ENCODE data around the gene ATP10B.
"Not testable (repeated sequence)": the region's sequence is repeated elsewhere in the genome, so short reads cannot be mapped to it uniquely, and the experiment has no call there.

ATP10B gene

GRCh38 chr5:160824301-160825001 is 27.6 kb downstream of the ATP10B start:
- DNase-seq = no peak

DNA sequence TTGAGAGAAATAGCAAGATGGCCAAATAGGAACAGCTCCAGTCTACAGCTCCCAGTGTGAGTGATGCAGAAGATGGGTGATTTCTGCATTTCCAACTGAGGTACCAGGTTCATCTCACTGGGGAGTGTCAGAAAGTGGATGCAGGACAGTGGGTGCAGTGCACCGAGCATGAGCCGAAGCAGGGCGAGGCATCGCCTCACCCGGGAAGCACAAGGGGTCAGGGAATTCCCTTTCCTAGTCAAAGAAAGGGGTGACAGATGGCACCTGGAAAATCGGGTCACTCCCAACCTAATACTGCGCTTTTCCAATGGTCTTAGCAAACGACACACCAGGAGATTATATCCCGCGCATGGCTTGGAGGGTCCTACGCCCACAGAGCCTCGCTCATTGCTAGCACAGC is 39.0 kb downstream of the ATP10B start:
- not testable (repeated sequence) for DNase-seq

- DNase-seq = no peak
Measured at GRCh38 chr5:160805376-160805775, 46.6 kb downstream of the ATP10B start.

DNA sequence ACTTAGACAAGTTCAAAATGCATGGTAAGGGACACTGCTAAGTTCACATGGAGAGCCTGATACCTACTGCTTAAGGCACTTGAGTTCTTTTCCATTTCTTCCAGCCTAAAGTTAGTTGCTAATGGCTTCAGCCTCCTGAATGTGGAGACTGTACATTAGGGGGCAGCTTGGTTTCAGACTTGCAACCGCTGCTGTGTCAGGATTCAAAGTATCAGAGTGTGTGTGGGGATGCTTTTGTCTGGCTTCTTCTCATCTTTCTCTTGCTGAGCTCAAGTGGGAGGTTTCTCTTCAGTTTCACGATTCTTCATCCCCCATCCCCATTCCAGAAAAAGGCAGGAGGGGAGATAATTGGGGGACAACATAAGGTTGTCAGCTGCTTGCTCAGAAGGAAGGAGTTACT is 49.4 kb downstream of the ATP10B start:
- no peak for DNase-seq

DNA sequence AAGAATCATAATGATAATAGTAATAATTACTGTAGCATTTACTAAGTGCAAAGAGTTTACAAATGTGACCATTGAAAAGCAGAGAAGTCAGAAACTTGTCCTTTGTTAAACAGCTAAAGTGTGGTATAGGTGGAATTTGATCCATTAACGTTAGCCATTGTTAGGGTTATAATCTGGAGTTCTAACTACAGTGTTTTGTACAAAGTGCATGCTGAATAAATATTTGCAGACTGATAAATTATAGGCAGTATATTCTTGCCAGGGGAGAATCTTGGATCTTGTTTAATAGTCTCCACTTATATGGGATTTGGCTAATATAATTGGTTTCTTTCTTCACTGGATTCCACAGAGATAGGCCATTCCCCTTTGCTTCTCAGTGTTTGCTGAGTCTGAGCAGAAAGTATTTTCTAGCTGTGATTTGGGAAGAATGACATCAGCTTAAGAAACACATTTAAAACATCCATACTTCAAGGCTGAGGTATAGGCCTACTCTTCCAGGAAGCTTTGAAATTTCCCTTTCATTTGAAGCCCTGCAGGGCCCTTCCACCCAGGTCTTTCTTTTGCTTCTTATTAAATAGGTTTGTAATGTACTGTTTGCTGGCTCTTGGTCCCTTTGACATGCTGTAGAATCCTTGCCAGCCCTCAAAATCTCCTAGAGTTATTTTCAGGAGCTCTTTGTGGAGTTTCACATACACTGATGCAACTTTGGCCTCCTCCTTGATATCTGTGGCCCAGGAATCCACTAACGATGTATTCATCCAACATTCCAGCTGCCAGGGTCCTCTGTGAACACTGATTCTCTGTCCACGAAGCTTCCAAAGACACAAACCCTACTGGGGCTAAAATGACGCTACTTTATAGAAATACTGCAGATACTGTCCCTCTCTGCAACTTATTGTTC is 51.4 kb downstream of the ATP10B start:
- no peak for DNase-seq

- peak; percentile 35 for DNase-seq
Measured at GRCh38 chr5:160799184-160799583, 52.8 kb downstream of the ATP10B start.

DNA sequence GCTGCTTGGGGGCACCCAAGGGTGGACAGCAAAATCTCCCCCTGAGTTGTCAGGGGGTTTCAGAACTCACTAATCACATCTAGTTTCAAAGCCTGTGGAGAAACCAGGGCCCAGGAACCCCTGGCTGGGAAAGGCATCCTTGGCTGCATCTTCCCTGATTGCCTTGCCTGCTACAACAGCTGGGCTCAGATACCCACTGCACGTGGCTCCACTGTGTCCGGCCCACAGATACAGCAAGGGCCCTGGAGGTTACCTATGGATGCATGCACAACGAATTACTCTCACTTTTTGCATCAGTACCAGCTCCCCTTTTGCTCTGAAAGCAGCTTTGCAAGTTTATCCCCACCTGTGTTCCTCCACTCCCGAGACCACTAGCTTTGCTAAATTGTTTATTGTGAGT is 55.0 kb downstream of the ATP10B start:
- DNase-seq = no peak

- no peak for DNase-seq
Measured at GRCh38 chr5:160793530-160793899, 58.5 kb downstream of the ATP10B start.

- no peak for DNase-seq
Measured at GRCh38 chr5:160792732-160793529, 59.1 kb downstream of the ATP10B start.

GRCh38 chr5:160792281-160792680 is 59.7 kb downstream of the ATP10B start:
- no peak for DNase-seq

- DNase-seq = no peak
Measured at GRCh38 chr5:160789219-160789859, 62.7 kb downstream of the ATP10B start.

DNA sequence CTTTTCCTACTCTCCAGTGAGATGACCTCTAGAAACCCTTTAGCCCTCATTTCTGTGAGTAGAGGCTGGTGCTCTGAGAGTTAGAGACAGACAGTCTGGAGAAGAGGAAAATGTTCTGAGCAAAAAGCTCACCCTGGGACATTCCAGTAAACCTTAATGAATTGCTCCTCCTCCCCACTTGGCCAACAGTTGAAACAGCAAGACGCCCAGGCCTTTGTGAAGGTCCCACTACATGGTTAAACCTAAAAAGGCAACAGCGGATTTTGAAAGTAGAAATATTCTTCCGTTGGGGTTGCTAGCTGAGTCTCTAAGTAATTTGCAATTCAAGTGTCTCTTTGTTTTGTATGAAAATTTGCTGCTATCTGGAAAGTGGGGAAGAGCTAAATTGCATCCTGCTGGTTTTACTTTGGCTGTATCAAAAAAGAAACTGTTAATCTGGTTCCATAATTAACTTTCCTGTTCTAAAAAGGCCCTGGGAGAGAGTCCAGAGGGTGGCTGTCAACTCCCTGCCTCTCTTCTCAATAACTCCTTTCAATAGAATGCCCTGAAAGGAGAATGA is 63.8 kb downstream of the ATP10B start:
- DNase-seq = no peak

DNA sequence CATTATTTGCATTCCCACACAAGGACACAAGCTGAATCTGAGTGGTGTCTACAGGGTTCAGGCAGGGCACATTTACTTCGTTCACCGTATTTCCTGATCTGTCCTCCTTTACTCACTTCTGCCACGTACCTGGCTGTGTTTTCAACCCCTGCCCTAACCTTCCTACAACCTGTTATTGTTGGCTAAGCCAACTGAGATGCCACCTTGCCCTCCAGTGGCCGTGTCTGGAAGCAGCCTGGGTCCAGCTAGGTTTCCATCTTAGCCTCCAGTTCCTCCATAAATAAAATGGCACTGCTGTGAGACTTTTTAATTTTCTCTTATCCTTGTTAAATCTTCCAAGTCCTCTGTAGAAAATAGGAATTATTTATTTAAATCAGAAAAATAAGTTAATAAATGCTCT is 64.8 kb downstream of the ATP10B start:
- no peak for DNase-seq

DNA sequence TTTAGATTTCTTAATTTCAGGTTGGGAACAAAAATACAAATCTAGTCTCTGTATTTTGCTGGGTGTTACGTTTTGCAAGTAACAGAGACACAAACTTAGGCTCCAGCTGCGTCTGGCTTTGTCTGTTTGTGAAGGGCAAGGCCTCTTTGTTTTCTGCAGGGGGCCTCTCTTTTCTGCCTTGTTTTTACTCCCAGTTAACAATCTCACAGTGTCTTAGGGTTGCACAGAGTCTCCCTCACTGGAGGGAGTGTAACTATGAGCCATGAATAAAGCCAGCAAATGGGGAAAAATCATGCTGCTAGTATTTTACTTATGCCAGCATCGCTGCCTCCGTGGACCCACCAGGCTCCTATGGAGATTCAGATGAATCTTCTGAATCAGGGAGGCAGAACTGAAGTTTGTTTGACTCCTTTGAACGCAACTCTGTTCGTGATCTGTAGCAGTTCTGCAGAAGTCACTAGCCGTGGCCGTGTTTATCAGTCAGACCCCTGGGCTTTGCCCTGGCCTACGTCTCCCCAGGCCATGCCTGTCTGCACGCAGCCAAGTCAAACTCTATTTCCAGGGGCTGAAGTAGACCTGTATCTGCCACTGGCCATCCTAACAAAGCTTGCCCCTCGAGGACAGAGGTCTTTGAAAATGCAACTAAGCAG is 77.2 kb downstream of the ATP10B start:
- no peak for DNase-seq

DNA sequence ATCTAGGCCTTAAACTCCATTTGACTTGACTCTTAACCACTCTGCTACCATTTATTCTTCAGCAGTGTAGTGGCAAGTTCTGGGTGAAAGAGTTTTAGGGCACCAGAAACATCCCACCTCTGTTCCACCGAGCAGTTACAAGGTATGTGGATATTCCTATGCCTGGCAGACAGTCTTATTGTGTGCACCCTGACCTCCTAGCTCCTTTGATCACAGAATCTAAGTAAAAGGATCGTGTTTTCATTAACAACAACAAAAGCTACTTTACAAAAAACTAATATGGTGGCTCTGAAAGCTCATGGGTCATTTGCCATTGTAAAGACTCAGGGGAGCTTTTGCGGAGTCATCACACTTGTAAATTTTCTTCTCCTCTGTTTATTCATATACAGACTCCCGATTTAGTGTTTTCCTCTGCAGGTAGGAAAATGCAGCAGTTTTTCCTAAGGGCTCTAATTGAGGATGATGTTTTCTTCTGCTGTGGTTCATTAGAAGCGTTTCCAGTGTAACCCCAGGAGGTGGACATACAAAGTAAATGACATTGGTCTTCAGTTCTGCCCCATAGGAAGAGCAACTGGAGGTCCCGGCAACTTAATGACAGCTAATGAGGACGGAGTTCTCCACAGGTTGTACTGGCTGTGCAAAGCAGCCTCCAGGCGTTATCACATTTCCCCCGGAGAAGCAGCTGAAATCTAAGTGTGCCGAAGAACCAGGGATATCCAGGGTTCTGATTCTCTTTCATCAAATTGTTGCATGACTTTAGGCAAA is 78.2 kb downstream of the ATP10B start:
- DNase-seq = no peak

DNA sequence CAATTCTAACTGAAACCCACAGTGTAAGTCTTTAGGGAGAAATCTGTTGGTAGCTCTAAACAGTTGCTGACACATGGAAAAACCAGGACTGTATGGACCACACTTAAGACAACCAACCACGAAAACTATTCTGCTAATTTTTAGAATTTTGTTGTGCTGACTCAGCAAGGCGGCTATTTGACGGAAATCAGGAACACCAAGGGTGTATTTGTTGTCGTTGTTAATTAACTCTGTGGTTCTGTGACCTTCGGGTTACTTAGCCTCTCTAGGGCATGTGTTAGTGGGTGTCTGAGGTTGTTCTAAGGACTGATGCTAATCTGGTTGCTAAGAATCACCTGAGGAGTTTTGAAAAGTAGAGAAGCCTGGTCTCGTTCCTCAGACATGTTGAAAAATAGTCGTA is 79.2 kb downstream of the ATP10B start:
- DNase-seq = no peak

DNA sequence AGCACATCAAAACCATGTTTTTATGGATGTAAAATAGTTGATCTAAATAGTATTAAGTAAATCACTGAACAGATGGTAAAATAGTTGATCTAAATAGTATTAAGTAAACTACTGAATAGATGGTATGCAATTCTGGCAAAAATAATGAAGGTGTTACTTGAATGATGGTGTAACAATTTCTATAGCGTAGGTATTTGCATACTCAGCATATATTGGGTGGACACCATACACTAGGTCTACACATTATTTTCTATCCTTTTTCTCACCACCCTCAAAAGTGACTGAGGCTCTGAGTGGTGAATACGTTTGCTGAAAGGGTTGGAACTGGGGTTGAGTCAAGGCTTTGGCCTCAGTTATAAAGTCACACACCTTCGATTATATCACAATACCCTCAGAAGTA is 81.3 kb downstream of the ATP10B start:
- no peak for DNase-seq

GRCh38 chr5:160769301-160769700 is 82.7 kb downstream of the ATP10B start:
- peak; percentile 50 for DNase-seq

DNA sequence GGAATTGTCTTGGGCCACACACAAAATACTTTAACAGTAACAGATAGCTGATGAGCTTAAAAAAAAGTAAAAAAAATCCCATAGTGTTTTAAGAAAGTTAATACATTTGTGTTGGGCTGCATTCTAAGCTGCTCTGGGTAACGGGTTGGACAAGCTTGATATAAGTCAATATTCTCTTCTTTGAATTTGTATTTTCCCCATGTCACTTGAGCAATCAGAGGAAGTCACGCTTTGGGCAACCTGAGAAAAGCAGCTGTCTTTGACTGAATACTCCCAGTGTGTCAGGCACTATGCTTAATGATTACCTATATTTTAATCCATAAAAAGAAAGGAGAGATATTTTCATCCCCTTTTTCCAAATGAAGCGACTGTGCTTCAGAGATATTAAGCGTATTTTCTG is 84.9 kb downstream of the ATP10B start:
- no peak for DNase-seq

- no peak for DNase-seq
Measured at GRCh38 chr5:160760008-160760407, 92.0 kb downstream of the ATP10B start.

DNA sequence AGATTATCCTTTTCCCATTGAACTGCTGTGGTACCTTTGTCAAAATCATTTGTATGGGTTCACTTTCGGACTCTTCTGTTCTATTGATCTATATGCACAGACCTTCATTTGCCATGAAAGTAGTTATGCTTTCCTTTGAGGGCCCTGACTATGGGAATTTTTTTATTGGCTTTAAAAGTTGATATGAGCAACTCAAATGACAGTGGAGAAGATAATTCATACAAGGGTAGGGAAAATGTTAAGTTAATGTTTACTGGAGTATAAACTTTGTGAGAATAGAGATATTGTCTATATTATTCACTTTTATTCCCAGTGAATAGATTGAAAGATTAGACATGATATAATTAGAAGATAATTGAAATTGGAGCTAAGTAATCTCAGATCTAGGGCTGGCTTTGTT is 94.8 kb downstream of the ATP10B start:
- no peak for DNase-seq

All from NCI-H510A treated with DMSO at 0.1 percent for 48 hours (cell line).